PC-9 (cell line): ENCODE results near the gene HDAC5. TPM values are rescaled to one million over a fixed set of nuclear protein-coding genes. Genes with fewer than 3 reads are reported as not detected.

ENCODE experiments used
- BruUV-seq: library from RNA; stranded (reverse); fragments of 400-500 nt; replicated peaks from 2 replicates; lab custom pipeline; 2021; lab: Mats Ljungman, UMichigan
- CTCF ChIA-PET: fragments of 300-600 bp; sonication (Branson Sonifier 250); formaldehyde crosslinking; loops from one replicate; lab custom pipeline; 2022; ENCODE audit warnings: antibody characterized with exemption; lab: Charles Lee
- POLR2A ChIA-PET: fragments of 300-600 bp; sonication (Branson Sonifier 250); formaldehyde crosslinking; loops from one replicate; lab custom pipeline; 2022; ENCODE audit warnings: antibody characterized with exemption; ENCODE audit not compliant: unreplicated experiment; lab: Charles Lee
- DNase-seq, 2 experiments: peaks; one replicate each; pipeline versions ENCODE4 v3.0.0 to v3.0.0-alpha.2; 2015 to 2022; ENCODE audit warnings: mixed read lengths in 1 of 2
- H2AFZ ChIP-seq: fragments of 200-600 bp; sonication (generic); 2 replicates; pipeline ENCODE4 v1.8.1; 2017; ENCODE audit warnings: antibody characterized with exemption
- H3F3A ChIP-seq: fragments of 200-600 bp; sonication (generic); 2 replicates; pipeline ENCODE4 v1.8.1; 2017; ENCODE audit warnings: antibody characterized with exemption, mild to moderate bottlenecking, low read depth; ENCODE audit not compliant: insufficient read depth
- H3K27ac ChIP-seq: fragments of 200-600 bp; sonication (generic); 2 replicates; pipeline ENCODE4 v1.6.1; 2016; ENCODE audit warnings: mixed run types
- H3K27me3 ChIP-seq: fragments of 200-600 bp; sonication (generic); 2 replicates; pipeline ENCODE4 v1.6.1; 2016; ENCODE audit warnings: low read depth, mixed run types; ENCODE audit not compliant: insufficient read depth
- H3K36me3 ChIP-seq: fragments of 200-600 bp; sonication (generic); 2 replicates; pipeline ENCODE4 v1.6.1; 2016; ENCODE audit warnings: low read depth, mixed run types
- H3K4me1 ChIP-seq: fragments of 200-600 bp; sonication (generic); replicated peaks from 2 replicates; pipeline ENCODE4 v1.6.1; 2016; ENCODE audit warnings: mixed run types; ENCODE audit not compliant: insufficient read depth
- H3K4me2 ChIP-seq: fragments of 200-600 bp; sonication (generic); 2 replicates; pipeline ENCODE4 v1.6.1; 2017; ENCODE audit warnings: mixed run types
- H3K4me3 ChIP-seq: fragments of 200-600 bp; sonication (generic); 2 replicates; pipeline ENCODE4 v1.6.1; 2016; ENCODE audit warnings: mixed run types
- H3K79me2 ChIP-seq: fragments of 200-600 bp; sonication (generic); 2 replicates; pipeline ENCODE4 v1.6.1; 2017; ENCODE audit warnings: low read depth, mixed run types
- H3K9me2 ChIP-seq: fragments of 200-600 bp; sonication (generic); 2 replicates; pipeline ENCODE4 v1.8.1; 2017; ENCODE audit warnings: mild to moderate bottlenecking; ENCODE audit not compliant: insufficient read depth
- H3K9me3 ChIP-seq: fragments of 200-600 bp; sonication (generic); 2 replicates; pipeline ENCODE4 v1.8.1; 2016; ENCODE audit warnings: low read depth; ENCODE audit not compliant: insufficient read depth
- H4K20me1 ChIP-seq: fragments of 200-600 bp; sonication (generic); 2 replicates; pipeline ENCODE4 v1.8.1; 2017; ENCODE audit not compliant: insufficient read depth
- EZH2 ChIP-seq: fragments of 200-600 bp; sonication (generic); IDR thresholded peaks from 2 replicates; pipeline ENCODE4 v1.8.0; 2017; ENCODE audit warnings: antibody characterized with exemption, low read depth
- intact Hi-C: fragments of 100-400 bp; cut with micrococcal nuclease; formaldehyde crosslinking; loops from one replicate; pipeline ENCODE4 v1.10.0; 2022; ENCODE audit not compliant: unreplicated experiment
- total RNA-seq: library from RNA; stranded (reverse); gene quantifications from 2 replicates; pipeline ENCODE4 v1.2.3, GENCODE V29; 2021
- TF ChIP-seq, protein P1 (sequence below): fragments of 200-600 bp; sonication (generic); conservative IDR thresholded peaks from 2 replicates; pipeline ENCODE4 v1.6.1; 2017; ENCODE audit warnings: mixed run types, antibody characterized with exemption, mild to moderate bottlenecking, moderate library complexity

HDAC5 gene
- total RNA-seq, 1 experiment from 2014 or later = 24.0 TPM

GRCh38 chr17:44075598-44076293, 47.7 kb downstream of the HDAC5 start:
- intact Hi-C loops = loop anchor here (10.0 kb wide), 1 partner anchor 269 kb away; the partner anchor contains the start of gene GRN
- BruUV-seq = no TSS peak
- CTCF ChIA-PET = no interaction called here

DNA sequence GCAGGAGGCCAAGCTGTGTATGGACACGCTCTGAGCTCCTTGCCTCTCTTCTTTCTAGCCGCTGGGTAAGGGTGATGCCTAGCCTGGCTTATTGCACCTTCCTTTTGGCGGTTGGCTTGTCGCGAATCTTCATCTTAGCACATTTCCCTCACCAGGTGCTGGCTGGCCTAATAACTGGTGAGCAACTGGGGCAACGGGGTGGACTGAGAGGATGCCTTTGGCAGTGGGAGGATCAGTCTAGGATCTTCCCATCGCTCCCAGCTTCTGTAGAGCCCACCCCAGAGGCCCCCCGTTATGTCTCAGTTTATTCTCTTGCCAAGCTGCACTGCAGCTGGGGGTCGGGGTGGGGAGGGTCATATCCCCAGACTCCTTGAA, 48.5 kb downstream of the HDAC5 start:
- BruUV-seq = no TSS peak
- TF ChIP-seq, protein P1, sequence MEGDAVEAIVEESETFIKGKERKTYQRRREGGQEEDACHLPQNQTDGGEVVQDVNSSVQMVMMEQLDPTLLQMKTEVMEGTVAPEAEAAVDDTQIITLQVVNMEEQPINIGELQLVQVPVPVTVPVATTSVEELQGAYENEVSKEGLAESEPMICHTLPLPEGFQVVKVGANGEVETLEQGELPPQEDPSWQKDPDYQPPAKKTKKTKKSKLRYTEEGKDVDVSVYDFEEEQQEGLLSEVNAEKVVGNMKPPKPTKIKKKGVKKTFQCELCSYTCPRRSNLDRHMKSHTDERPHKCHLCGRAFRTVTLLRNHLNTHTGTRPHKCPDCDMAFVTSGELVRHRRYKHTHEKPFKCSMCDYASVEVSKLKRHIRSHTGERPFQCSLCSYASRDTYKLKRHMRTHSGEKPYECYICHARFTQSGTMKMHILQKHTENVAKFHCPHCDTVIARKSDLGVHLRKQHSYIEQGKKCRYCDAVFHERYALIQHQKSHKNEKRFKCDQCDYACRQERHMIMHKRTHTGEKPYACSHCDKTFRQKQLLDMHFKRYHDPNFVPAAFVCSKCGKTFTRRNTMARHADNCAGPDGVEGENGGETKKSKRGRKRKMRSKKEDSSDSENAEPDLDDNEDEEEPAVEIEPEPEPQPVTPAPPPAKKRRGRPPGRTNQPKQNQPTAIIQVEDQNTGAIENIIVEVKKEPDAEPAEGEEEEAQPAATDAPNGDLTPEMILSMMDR = no peak
- no peak for TF ChIP-seq EZH2
- no peaks in the 10 kb centered on the region; the same call in 1 of the 2 replicates for H4K20me1 ChIP-seq
- POLR2A ChIA-PET = no interaction called here
- DNase-seq = no peak
- no peaks in the 10 kb centered on the region for H3K9me3 ChIP-seq
- intact Hi-C loops = loop anchor here (5.0 to 10.0 kb wide), 3 partner anchors 32 to 270 kb away; partner anchors contain the start of gene GRN
- CTCF ChIA-PET = no interaction called here
- no peaks in the 10 kb centered on the region for H3K27me3 ChIP-seq
- no peak overlapping the region for H3K27ac ChIP-seq
- no peaks in the 10 kb centered on the region for H3K9me2 ChIP-seq
- peaks cover 30% of the 10 kb centered on the region for H3K79me2 ChIP-seq
- H3K36me3 ChIP-seq = 0 out of 2 replicates have a peak, but pooled peaks cover 7% of the 10 kb centered on the region
- H3F3A ChIP-seq = peaks cover 23% of the 10 kb centered on the region
- peaks cover 21% of the 10 kb centered on the region for H3K4me1 ChIP-seq
- H3K4me2 ChIP-seq = no peak overlapping the region
- H2AFZ ChIP-seq = no peak overlapping the region
- H3K4me3 ChIP-seq = no peak overlapping the region

More at GRCh38 chr17:44075598-44076293, 47.7 kb downstream of the HDAC5 start:
- no peaks in the 10 kb centered on the region for H3K9me3 ChIP-seq
- no peaks in the 10 kb centered on the region; the same call in 1 of the 2 replicates for H4K20me1 ChIP-seq
- no peaks in the 10 kb centered on the region for H3K9me2 ChIP-seq
- peaks cover 18% of the 10 kb centered on the region for H3K4me1 ChIP-seq
- POLR2A ChIA-PET = no interaction called here
- no peak overlapping the region for H3K27ac ChIP-seq
- H3K4me2 ChIP-seq = no peak overlapping the region
- no peak for TF ChIP-seq EZH2
- TF ChIP-seq, protein P1 = no peak
- no peak for DNase-seq
- no peak overlapping the region for H3K4me3 ChIP-seq
- H2AFZ ChIP-seq = no peak overlapping the region
- no peaks in the 10 kb centered on the region for H3K27me3 ChIP-seq
- H3K79me2 ChIP-seq = peaks cover 30% of the 10 kb centered on the region
- H3K36me3 ChIP-seq = 0 out of 2 replicates have a peak, but pooled peaks cover 7% of the 10 kb centered on the region
- H3F3A ChIP-seq = peaks cover 18% of the 10 kb centered on the region

DNA sequence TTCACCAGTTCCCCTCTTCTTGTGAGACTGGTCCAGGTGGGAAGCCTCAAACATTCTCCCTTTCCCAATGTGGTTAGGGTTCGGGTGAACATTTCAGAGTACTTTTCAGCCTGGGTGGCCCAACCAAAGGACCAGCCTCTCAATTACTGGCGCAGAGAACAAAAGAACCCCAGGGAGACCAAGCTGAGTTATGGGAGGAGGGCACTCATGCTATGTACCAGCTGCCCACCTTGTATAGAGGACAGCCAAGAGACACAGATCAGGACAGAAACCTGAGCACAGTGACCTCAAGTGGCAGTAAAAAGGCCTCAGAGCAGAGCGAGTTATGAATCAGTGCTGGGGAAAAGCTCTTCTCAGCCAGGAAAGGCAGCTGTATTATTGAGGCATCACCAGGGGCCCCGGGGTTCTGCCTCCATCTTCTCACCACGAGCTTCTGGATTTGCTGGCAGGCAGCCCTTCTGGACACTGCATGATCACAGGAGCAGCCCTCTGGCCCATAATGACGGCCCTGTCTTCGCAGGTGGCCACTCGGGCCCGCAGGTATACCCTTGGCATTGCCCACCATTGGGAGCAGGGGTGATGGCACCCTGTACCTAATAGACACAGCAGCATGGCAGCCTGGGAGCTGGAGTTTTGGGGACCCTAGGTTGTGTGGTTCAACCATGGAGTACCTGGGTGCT, 49.1 kb downstream of the HDAC5 start:
- intact Hi-C loops = loop anchor here (5.0 to 10.0 kb wide), 3 partner anchors 33 to 270 kb away; partner anchors contain the start of gene GRN
- Histone ChIP-seq H3F3A (peaks cover 29% of the 10 kb centered on the region), H4K20me1 (no peaks in the 10 kb centered on the region; the same call in 1 of the 2 replicates), H3K4me1 (peaks cover 27% of the 10 kb centered on the region), H3K79me2 (peaks cover 30% of the 10 kb centered on the region), H3K4me2 (no peak overlapping the region), H3K9me2 (no peaks in the 10 kb centered on the region), H3K4me3 (no peak overlapping the region), H3K36me3 (0 out of 2 replicates have a peak, but pooled peaks cover 7% of the 10 kb centered on the region), H3K27ac (no peak overlapping the region), H3K27me3 (no peaks in the 10 kb centered on the region), H2AFZ (no peak overlapping the region), H3K9me3 (no peaks in the 10 kb centered on the region)
- BruUV-seq = no TSS peak
- CTCF ChIA-PET = no interaction called here
- TF ChIP-seq, protein P1 = no peak
- TF ChIP-seq EZH2 = no peak
- POLR2A ChIA-PET = no interaction called here
- DNase-seq = no peak
